Fibroblast of upper back skin (primary cell): ENCODE measurements around the gene SMPD4.
"Not testable (repeated sequence)": the region's sequence is repeated elsewhere in the genome, so short reads cannot be mapped to it uniquely, and the experiment has no call there.

Experiments
- DNase-seq: peaks from one replicate; pipeline ENCODE4 v3.0.0-alpha.2; 2013

SMPD4 gene

DNA sequence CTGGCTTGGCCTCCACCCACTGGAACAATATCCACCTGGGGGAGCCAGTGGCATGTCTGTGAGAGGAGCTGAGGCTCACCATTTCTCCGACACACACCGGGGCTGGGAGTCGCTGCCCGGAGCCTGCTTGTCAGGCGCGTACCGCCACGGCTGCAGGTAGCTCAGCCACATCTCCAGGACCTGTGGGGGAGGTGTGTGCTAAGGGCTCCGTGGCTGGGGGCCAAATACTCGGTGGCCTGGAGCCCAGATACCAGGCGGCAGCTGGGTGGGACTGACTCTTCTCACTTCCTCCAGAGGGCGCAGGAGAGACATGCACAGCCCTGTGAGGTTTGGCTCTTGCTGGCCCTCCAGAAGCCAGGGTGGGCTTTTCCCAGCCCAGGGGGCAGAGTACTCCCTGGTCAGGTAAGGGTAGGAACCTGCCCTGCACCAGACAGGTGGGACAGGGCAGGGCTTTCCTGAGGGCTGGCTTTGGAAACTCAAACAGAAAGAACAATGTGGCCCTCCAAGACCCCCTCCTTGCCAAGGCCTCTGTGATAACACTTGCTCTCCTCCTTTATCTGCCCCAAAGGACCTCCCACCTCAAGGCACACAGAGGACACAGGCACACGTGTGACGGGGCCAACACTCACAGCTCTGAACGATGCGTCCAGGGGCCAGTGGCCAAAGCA, 25.3 kb downstream of the SMPD4 start:
- DNase-seq, result peak; percentile 48

- no peak for DNase-seq
Measured at GRCh38 chr2:130154773-130155765, 26.3 kb downstream of the SMPD4 start.

DNA sequence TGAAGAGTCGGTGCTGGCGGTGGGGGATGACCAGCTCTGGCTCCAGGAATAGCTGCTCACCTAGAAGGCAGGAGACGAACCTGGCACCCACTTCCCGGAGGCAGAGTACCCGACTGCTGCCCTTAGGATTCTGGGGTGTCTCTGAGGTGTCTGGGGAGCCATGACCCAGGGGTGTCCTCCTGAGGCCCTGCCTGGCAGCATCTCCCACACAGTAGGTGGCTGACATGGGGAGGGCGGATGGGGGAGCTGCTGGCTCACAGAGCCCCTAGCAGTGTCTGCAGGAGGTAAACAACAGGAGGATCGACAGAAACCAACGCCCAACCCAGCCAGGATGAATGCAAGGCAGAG, 27.0 kb downstream of the SMPD4 start:
- DNase-seq, result not testable (repeated sequence)

DNA sequence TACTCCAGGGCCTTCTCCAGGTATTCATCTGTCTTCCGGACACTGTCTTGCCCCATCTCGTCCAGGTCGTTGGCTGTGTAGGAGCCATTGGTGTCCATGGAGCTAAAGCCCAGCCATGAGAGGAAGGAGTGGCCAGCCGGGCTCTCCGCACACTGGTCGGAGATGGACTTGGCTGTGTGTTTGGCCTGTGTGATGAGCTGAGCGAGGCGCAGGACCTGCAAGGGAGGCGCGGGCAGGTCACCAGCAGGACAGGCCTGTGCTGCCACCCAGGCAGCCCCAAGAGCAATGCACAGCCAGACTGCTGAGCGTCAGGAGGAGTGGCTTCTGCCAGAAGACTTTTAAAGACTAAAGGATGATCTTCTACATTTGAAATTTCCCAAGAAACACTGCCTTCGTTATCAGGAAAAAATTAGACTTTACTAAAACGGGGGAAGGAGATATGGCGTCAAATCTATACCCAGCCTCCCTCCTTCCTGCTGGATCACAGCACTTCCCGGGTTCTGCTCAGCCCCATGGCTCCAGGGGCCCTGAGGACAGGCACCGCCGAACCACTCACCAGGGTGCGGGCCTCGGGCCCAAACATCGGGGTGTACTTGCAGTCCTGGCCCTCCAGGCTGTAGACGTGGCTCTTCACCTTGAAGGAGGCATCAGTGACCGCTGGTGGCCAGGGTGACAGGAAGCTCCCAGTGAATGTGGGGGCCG, 27.5 kb downstream of the SMPD4 start:
- not testable (repeated sequence) for DNase-seq

DNA sequence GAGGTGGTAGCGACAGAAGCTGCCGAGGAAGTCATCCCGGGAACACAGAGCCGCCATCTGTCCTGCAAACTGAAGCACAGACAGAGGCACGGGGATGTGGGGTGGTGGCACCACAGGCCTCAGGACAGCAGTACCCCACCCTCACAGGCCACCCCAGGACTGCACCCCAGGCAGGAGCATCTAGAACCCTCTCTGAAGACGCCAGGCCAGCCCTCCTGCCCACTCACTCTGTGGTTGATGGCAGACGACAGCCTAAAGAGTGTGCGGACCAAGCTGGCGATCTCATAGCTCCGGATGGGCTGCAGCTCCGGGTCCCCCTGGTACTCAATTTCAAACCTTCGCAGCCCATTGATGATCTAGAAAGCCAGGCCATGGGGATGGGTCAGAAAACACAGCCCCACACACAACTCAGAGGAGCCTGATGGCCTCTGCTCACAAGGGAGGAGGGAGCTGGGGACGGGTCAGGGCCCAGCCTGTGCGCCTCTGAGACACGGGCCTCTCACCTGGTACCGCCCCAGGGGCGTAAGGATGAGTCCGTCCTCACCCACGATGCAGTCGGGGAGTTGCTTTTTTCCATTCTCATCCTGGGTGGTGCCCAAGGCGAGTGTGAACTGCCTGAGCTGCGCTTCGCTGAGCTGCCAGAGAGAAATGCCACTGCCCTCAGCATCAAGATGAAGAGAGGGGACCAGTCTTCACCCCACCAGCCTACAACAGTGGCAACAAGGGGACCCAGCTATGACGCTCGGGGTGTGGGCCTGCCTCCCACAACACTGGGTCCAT, 28.4 kb downstream of the SMPD4 start:
- no peak for DNase-seq

- not testable (repeated sequence) for DNase-seq
Measured at GRCh38 chr2:130152136-130152815, 29.1 kb downstream of the SMPD4 start.

- not testable (repeated sequence) for DNase-seq
Measured at GRCh38 chr2:130151145-130151512, 30.3 kb downstream of the SMPD4 start.

DNA sequence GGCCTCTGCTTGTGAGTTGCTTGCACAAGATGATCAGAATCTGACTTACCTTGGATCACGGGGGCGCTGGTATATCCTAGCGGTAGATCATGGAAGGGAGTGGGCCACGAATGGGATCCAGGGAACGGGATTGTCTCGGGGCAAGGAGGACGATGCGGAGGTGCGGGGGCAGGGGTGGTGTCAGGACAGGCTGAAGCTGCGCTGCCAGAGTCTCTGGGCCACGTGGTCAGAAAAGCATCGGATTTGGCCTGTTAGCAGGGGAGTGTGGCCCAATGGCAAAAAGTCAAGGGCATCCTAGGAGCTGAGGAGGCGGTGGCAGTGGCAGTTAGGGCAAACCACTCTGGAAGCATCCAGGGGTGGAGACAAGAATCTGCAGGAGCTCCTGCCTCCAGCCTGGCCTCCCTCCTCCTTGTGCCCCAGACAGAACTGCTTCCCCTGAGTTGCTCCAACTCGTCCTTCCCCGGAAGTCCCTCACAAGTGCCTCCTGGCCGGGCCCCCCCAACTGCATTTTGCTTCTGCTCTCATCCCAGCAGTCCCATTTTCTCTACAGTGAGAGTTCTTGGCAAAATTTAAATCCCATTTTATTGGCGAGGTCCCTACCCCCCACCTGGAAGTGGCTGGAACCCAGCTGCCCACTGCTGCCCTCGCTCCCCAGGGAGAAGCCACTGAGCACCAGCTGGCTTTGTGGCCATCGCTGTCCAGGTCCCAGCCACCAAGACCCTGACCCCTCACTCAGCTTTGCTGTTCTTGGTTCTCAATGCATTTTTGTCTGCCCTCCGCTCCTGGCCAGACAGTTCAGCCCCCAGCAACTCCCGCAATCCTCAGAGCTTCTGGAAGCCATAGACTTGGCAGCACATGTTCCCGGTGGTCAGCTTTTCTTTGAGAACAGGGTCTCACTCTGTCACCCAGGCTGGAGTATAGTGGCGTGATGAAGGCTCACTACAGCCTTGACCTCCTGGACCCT, 30.9 kb downstream of the SMPD4 start:
- no peak for DNase-seq

DNA sequence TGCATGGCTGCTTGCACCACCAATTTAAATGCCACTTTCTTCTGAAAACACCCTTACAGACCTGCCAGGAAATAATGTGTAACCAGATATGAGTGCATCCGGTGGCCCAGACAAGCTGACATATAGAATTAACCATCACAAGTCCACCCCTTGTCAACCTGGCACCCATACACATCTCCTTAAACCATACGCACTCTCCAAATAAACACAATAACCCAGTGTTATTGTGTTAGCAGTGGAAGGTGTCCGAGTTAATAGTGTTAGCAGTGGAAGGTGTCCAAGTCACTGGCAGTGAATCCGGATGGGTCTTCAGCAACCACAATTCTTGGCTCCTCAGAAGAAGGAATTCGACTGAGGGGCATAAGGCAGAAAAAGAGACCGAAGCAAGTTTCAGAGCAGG, 32.9 kb downstream of the SMPD4 start:
- DNase-seq, result not testable (repeated sequence)

DNA sequence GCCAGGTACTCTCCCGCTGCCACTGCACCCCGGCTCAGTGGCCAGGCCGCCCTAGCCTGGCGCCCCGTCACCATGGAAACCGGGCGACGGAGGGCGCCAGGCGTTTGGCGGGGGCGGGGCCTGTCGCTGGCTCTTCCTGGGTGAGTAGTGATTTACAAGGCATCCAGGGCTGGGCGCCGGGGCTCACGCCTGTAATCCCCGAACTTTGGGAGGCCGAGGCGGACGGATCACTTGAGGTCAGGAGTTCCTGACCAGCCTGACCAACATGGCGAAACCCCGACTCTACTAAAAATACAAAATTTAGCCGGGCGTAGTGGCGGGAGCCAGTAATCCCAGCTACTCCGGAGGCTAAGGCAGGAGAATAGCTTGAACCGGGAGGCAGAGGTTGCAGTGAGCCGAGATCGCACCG, 36.4 kb downstream of the SMPD4 start, which contains the start of gene CCDC74B:
Gene CCDC74B, minus strand, starts transcription at position 107 of the 409 bp plus-strand sequence. CDS start 116 bp downstream, outside the sequence.
- DNase-seq, result peak; percentile 32

GRCh38 chr2:130143266-130144039, 37.9 kb downstream of the SMPD4 start:
- DNase-seq, result not testable (repeated sequence)

DNA sequence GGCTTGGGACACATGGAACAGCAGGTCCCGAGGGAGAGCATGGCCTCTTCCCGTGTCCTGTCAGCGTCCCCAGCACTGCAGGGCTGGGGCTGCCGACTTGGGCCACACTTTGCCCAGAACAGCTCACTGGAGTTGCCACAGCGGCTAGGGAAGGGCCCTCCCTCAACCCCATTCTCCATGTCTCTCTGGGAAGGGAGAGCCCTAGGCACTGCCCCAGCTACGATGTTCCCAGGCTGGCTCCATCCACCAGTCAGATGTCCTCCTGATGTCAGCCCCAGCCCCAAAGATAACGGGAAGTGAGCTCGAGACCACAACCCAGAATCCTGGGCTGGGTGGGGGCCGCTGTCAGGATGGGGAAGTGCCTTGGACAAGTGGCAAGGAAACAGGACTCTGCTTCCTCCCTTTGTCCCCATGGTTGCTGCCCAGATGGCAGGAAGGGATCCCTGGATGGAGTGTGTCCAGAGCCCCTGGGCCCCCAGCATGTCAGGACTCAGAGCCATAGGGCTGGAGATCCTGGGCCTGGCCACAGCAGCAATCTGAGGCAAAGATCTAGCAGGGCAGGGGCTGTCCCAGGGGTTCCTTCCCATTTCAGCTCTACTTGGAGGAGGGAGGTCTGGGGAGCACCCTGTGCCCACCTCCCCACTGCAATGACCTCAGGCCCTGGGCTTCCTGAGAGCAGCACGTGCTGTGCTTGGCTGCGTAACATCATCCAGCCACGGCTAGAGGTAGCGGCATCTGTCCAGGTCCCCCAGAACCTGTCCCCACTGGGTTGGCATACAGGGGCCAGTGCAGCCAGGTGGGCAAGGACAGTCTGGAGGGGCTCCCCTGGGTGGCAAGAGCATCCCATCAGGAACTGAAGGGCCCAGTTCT, 38.8 kb downstream of the SMPD4 start:
- not testable (repeated sequence) for DNase-seq

- DNase-seq, result not testable (repeated sequence)
Measured at GRCh38 chr2:130141645-130142370, 39.6 kb downstream of the SMPD4 start.

GRCh38 chr2:130141002-130141401, 40.4 kb downstream of the SMPD4 start:
- DNase-seq, result not testable (repeated sequence)

DNA sequence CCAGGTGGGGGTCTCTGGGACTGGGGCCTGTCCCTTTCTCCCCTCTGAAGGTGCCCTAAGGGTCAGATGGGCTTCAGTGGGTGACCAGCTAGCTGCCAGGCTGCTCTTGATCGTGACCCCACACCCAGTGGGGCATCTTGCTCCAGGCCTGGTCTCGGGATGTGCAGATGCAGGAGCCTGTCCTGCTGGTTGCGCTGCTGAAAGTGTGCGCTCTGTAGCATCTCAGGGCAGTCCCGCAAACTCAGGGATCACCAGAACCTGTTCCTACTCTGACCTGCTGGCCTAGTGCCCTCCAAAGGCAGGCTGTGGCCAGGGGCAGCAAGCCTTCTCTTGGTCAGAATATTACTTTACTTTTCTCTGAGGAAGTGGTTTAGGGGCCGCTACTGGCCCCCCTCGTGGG, 40.9 kb downstream of the SMPD4 start:
- DNase-seq, result not testable (repeated sequence)

- DNase-seq, result not testable (repeated sequence)
Measured at GRCh38 chr2:130139331-130140280, 41.8 kb downstream of the SMPD4 start.

GRCh38 chr2:130138841-130139251, 42.6 kb downstream of the SMPD4 start:
- DNase-seq, result not testable (repeated sequence)
